HepG2 (cell line): Measurements from ENCODE around the gene PACS2. TPM values are rescaled to one million over a fixed set of nuclear protein-coding genes. Genes with fewer than 3 reads are reported as not detected.

Experiments used
- ATAC-seq: fragments of 200-7000 bp; cut with Tn5 transposase; 3 replicates; pipeline ENCODE4 v1.9.1; 2020; ENCODE audit warnings: mild to moderate bottlenecking, moderate library complexity
- BruUV-seq: library from RNA; stranded (reverse); fragments of 400-500 nt; replicated peaks from 2 replicates; lab custom pipeline; 2021; lab: Mats Ljungman, UMichigan
- CTCF ChIA-PET: fragments of 300-600 bp; formaldehyde crosslinking; extraction: SDS; loops from one replicate; lab custom pipeline; 2021; ENCODE audit warnings: low total read pairs, inconsistent platforms, low intra/inter-chr PET ratio; lab: Yijun Ruan, JAX
- POLR2A ChIA-PET: fragments of 350-600 bp; sonication (Branson Sonifier 250); formaldehyde crosslinking; loops from one replicate; lab custom pipeline; 2020; ENCODE audit warnings: antibody characterized with exemption, inconsistent platforms; lab: Yijun Ruan, JAX
- DNase-seq: peaks from one replicate; pipeline ENCODE4 v3.0.0-alpha.2; 2015; ENCODE audit warnings: low spot score
- FAIRE-seq: peaks from 3 replicates; lab custom pipeline; 2011; peaks lifted over from hg19 to GRCh38; lab: Jason Lieb, UNC
- H2AFZ ChIP-seq: one replicate; pipeline ENCODE4 v1.6.1; 2011; ENCODE audit warnings: low read length, inconsistent platforms
- H3K27ac ChIP-seq: fragments of 300-600 bp; 3 replicates; pipeline ENCODE4 v1.8.0; 2011; ENCODE audit warnings: mixed run types, mild to moderate bottlenecking, mixed read lengths, low read length, inconsistent platforms; ENCODE audit not compliant: insufficient read depth; ENCODE audit errors: extremely low read length
- H3K27me3 ChIP-seq, 2 experiments: fragments of 200-600 bp in 1 of 2; 2 replicates in 1 of 2; 3 replicates in 1 of 2; pipeline versions ENCODE4 v1.6.0 to v1.8.0; 2011; ENCODE audit warnings: low read length in 2 of 2, mild to moderate bottlenecking in 2 of 2, moderate library complexity in 2 of 2, inconsistent platforms in 1 of 2; ENCODE audit not compliant: insufficient read depth in 2 of 2, control insufficient read depth in 1 of 2
- H3K36me3 ChIP-seq, 2 experiments: fragments of 200-600 bp in 1 of 2; replicated peaks in 1 of 2; 2 replicates in 1 of 2; 3 replicates in 1 of 2; pipeline versions ENCODE4 v1.5.1 to v1.8.0; 2011; ENCODE audit warnings: low read length in 2 of 2, inconsistent platforms in 1 of 2; ENCODE audit not compliant: insufficient read depth in 2 of 2, control insufficient read depth in 1 of 2
- H3K4me1 ChIP-seq: 2 replicates; pipeline ENCODE4 v1.5.1; 2012; ENCODE audit warnings: low read length, inconsistent platforms; ENCODE audit not compliant: insufficient read depth
- H3K4me2 ChIP-seq: 2 replicates; pipeline ENCODE4 v1.6.0; 2011; ENCODE audit warnings: low read depth, low read length, inconsistent platforms
- H3K4me3 ChIP-seq, 3 experiments: fragments of 200-600 bp in 1 of 3; sonication (generic), shearing (Covaris generic) in 1 of 3; replicated peaks in 1 of 3; 2 replicates each; pipeline ENCODE4 v1.5.1; 2011 to 2016; ENCODE audit warnings: low read length in 3 of 3, inconsistent platforms in 2 of 3, low read depth in 2 of 3, mild to moderate bottlenecking in 2 of 3, control low read depth in 1 of 3, mixed read lengths in 1 of 3; ENCODE audit not compliant: insufficient read depth in 1 of 3
- H3K79me2 ChIP-seq: one replicate; pipeline ENCODE4 v1.6.1; 2011; ENCODE audit warnings: low read length, inconsistent platforms; ENCODE audit not compliant: insufficient read depth
- H3K9ac ChIP-seq: 2 replicates; pipeline ENCODE4 v1.6.0; 2011; ENCODE audit warnings: mild to moderate bottlenecking, low read depth, low read length, inconsistent platforms; ENCODE audit not compliant: insufficient read depth
- H3K9me3 ChIP-seq: 2 replicates; pipeline ENCODE4 v1.5.1; 2012; ENCODE audit warnings: mild to moderate bottlenecking, low read length
- H4K20me1 ChIP-seq: 2 replicates; pipeline ENCODE4 v1.6.0; 2011; ENCODE audit warnings: inconsistent platforms, mild to moderate bottlenecking, low read length, moderate library complexity; ENCODE audit not compliant: insufficient read depth
- AGO2 ChIP-seq: fragments of 200-400 bp; formaldehyde crosslinking; optimal IDR thresholded peaks from 2 replicates; pipeline ENCODE3; 2017; ENCODE audit warnings: mild to moderate bottlenecking, low read depth, low read length, moderate library complexity
- BRD4 ChIP-seq: sonication (generic); formaldehyde crosslinking; IDR thresholded peaks from 2 replicates; pipeline ENCODE4 v1.4.0; 2020; ENCODE audit warnings: missing genetic modification reagents
- JUND ChIP-seq: sonication (generic); formaldehyde crosslinking; IDR thresholded peaks from 2 replicates; pipeline ENCODE4 v1.8.0; 2022; ENCODE audit warnings: mild to moderate bottlenecking, missing genetic modification reagents
- POLR2AphosphoS5 ChIP-seq: IDR thresholded peaks from 2 replicates; pipeline ENCODE4 v1.6.1; 2012; ENCODE audit warnings: low read depth, low read length
- RFXAP ChIP-seq: sonication (generic); formaldehyde crosslinking; IDR thresholded peaks from 2 replicates; pipeline ENCODE4 v1.4.0; 2020; ENCODE audit warnings: missing genetic modification reagents, borderline replicate concordance
- ZNF563 ChIP-seq: sonication (generic); formaldehyde crosslinking; IDR thresholded peaks from 2 replicates; pipeline ENCODE4 v1.8.0; 2022; ENCODE audit warnings: mild to moderate bottlenecking, moderate library complexity, missing genetic modification reagents
- ZNF777 ChIP-seq: sonication (generic); formaldehyde crosslinking; IDR thresholded peaks from 2 replicates; pipeline ENCODE4 v1.4.0; 2020; ENCODE audit warnings: missing genetic modification reagents
- WGBS: methylation state at CpG from one replicate; pipeline ENCODE4 v1.1.6; 2017; ENCODE audit warnings: low lambda C conversion rate; 5-methylcytosine and 5-hydroxymethylcytosine counted together
- in situ Hi-C: cut with HindIII; loops from 2 replicates; pipeline ENCODE4 v1.10.0; 2017; ENCODE audit warnings: low pct_unique_long_range_greater_than_20kb; ENCODE audit not compliant: extremely low pct_ligation_motif_present
- intact Hi-C: fragments of 100-400 bp; cut with micrococcal nuclease; formaldehyde crosslinking; loops from one replicate; pipeline ENCODE4 v1.10.0; 2022; ENCODE audit not compliant: unreplicated experiment
- polyA plus RNA-seq, 8 experiments: library from polyadenylated mRNA; depleted of rRNA in 3 of 8; stranded (reverse) in 7 of 8; unstranded in 1 of 8; fragments of >200 nt; fragmentation: Illumina TruSeq in 4 of 8; extraction: Trizol in 4 of 8; gene quantifications; 2 replicates each; pipeline versions ENCODE4 v1.2.1 to v1.2.3, GENCODE V29; 2011 to 2016; ENCODE audit warnings: low read depth in 4 of 8, missing spikeins in 1 of 8, mixed read lengths in 1 of 8; ENCODE audit not compliant: insufficient read depth in 1 of 8
- total RNA-seq, 5 experiments: library from RNA; depleted of rRNA; stranded (reverse); fragments of >200 nt; fragmentation: Illumina TruSeq; extraction: Trizol; gene quantifications; 2 replicates each; pipeline ENCODE4 v1.2.3, GENCODE V29; 2016; ENCODE audit warnings: low read depth in 1 of 5
- TF ChIP-seq, protein P1 (sequence below): sonication (generic); formaldehyde crosslinking; IDR thresholded peaks from 2 replicates; pipeline ENCODE4 v1.4.0; 2020; ENCODE audit warnings: missing genetic modification reagents
- TF ChIP-seq, protein P2 (sequence below): sonication (generic); formaldehyde crosslinking; IDR thresholded peaks from 2 replicates; pipeline ENCODE4 v1.5.1; 2020; ENCODE audit warnings: missing genetic modification reagents, mild to moderate bottlenecking, borderline replicate concordance
- TF ChIP-seq, protein P3 (sequence below): sonication (generic); formaldehyde crosslinking; IDR thresholded peaks from 2 replicates; pipeline ENCODE4 v1.4.0; 2020; ENCODE audit warnings: mild to moderate bottlenecking, missing genetic modification reagents

Gene PACS2
- total and polyA plus RNA-seq, 2 of the 13 experiments (the other 11 are each of a cell fraction or from before 2014, with no cell fraction given), result 23.6 to 27.6 TPM

DNA sequence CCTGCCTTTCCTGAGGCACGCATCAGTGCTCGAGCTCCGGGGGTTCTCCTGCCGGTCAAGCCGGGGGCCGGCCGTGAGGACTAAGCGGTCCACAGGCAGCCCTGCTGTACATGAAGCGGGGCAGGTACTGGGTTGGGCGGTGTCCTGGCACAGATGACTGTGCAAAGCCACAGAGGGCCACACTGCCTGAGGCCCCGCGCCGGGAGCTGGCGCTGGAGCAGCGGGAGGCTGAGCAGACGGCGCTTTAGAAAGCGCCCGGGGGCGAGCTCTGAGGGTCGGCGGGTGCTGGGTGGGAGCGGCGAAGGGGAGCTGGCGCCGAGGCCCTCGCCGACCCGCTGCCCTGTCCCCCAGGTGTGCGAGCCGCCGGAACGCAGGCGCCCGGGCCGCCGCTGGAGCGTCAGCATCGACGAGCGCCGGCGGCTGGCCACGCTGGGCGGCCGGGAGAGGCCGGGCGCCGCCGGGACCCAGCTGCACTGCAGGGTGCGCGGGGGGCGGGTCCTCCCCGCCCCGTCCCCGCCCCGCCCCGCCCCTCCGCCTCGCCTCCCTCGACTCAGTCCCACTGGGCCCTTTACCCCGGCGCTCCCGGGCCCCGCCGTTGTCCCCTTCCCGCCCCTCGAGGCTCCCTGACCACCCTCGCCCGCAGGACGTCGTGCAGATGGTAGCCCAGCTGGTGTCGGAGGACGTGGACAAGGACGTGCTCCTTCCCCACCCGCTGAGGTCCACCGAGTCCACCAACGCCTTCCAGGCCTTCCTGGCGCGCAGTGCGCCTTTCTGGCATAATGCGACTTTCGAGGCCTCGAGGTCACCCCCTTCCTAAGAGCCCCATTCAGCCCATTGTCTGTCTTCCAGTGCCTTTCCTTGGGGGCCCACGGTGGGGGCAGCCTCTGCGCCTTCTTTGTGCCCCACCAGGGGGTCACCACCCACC, 96.7 kb downstream of the PACS2 start (continued):
- TF ChIP-seq, protein P1, sequence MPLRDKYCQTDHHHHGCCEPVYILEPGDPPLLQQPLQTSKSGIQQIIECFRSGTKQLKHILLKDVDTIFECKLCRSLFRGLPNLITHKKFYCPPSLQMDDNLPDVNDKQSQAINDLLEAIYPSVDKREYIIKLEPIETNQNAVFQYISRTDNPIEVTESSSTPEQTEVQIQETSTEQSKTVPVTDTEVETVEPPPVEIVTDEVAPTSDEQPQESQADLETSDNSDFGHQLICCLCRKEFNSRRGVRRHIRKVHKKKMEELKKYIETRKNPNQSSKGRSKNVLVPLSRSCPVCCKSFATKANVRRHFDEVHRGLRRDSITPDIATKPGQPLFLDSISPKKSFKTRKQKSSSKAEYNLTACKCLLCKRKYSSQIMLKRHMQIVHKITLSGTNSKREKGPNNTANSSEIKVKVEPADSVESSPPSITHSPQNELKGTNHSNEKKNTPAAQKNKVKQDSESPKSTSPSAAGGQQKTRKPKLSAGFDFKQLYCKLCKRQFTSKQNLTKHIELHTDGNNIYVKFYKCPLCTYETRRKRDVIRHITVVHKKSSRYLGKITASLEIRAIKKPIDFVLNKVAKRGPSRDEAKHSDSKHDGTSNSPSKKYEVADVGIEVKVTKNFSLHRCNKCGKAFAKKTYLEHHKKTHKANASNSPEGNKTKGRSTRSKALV, result 0 out of 2 replicates have a peak, but pooled peaks have one; percentile 7
- TF ChIP-seq, protein P2, sequence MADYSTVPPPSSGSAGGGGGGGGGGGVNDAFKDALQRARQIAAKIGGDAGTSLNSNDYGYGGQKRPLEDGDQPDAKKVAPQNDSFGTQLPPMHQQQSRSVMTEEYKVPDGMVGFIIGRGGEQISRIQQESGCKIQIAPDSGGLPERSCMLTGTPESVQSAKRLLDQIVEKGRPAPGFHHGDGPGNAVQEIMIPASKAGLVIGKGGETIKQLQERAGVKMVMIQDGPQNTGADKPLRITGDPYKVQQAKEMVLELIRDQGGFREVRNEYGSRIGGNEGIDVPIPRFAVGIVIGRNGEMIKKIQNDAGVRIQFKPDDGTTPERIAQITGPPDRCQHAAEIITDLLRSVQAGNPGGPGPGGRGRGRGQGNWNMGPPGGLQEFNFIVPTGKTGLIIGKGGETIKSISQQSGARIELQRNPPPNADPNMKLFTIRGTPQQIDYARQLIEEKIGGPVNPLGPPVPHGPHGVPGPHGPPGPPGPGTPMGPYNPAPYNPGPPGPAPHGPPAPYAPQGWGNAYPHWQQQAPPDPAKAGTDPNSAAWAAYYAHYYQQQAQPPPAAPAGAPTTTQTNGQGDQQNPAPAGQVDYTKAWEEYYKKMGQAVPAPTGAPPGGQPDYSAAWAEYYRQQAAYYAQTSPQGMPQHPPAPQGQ (CRISPR knock-in tag), result no peak
- no peak for TF ChIP-seq POLR2AphosphoS5
- no peak for TF ChIP-seq BRD4
- peak; percentile 95 for TF ChIP-seq ZNF777 (CRISPR knock-in tag)
- TF ChIP-seq, all 625 proteins: peak for 36

DNA sequence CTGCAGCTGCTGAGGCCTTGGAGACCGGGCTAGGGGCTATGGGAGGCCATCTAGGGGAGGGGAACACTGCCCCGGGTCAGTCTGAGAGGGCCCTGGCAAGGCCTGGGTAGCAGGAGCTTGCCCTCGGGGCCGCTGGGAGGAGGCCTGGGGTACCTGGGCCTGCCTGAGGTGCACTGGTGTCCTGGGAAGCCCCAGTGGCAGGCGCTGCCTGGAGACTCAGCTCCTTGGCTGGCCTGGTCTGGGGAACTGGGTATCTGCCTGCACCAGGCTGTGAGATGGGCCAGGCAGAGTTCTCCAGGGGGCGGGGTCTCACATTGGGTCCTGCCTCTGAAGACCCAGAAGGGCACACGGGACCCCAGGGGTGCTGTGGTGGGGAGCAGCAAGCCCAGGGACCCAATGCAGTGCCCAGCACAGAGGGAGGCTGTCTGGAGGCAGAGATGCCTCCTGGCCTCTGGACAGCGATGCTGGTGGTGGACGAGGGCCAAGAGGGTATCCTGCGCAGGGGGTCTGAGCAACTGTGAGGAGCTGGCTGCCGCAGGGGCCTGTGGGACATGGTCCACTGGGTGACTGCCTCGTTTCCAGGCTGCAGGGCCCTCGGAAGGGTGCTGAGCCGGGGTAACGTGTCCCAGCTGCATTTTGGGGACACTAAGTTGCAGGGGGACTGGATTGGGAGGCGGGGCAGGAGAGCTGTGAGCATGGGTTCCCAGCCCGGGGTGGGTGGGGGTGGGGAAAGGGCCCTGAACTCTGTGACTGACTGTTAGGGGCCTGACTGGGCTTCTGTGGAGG, 97.6 kb downstream of the PACS2 start:
- H3K27me3 ChIP-seq, result peaks cover 2 to 51% of the 10 kb centered on the region in 2 experiments; a peak in 4 of 5 replicates
- no peaks in the 10 kb centered on the region for H3K9me3 ChIP-seq
- peak overlapping the region; percentile 76 for H3K4me2 ChIP-seq
- peak overlapping the region in 1 of 3 experiments; percentile 67; a peak in 1 of 6 replicates for H3K4me3 ChIP-seq
- DNase-seq, result no peak
- no peak overlapping the region for H3K9ac ChIP-seq
- H3K79me2 ChIP-seq, result no peaks in the 10 kb centered on the region
- ChIA-PET CTCF (no interaction called here), POLR2A (interaction anchor here (2.2 kb wide), 1 partner anchor 13 kb away, joined by 10 read pairs; no protein-coding TSS in a partner anchor)
- 41% methylated on average over 6 of the region's 17 CpGs for WGBS
- BruUV-seq, result no TSS peak
- no peak for FAIRE-seq
- H3K36me3 ChIP-seq, result no peaks in the 10 kb centered on the region
- peaks cover 40% of the 10 kb centered on the region for H3K4me1 ChIP-seq
- intact Hi-C loops, result loop anchor here (5.0 kb wide), 1 partner anchor 75 kb away; the partner anchor contains the start of gene CRIP1
- peak; percentile 7 for ATAC-seq
- H3K27ac ChIP-seq, result no peak overlapping the region
- no peak overlapping the region for H2AFZ ChIP-seq
- no peaks in the 10 kb centered on the region; the same call in 1 of the 2 replicates for H4K20me1 ChIP-seq
- in situ Hi-C loops, result no loop called here
- TF ChIP-seq RFXAP (CRISPR knock-in tag), result no peak
- TF ChIP-seq, protein P3, sequence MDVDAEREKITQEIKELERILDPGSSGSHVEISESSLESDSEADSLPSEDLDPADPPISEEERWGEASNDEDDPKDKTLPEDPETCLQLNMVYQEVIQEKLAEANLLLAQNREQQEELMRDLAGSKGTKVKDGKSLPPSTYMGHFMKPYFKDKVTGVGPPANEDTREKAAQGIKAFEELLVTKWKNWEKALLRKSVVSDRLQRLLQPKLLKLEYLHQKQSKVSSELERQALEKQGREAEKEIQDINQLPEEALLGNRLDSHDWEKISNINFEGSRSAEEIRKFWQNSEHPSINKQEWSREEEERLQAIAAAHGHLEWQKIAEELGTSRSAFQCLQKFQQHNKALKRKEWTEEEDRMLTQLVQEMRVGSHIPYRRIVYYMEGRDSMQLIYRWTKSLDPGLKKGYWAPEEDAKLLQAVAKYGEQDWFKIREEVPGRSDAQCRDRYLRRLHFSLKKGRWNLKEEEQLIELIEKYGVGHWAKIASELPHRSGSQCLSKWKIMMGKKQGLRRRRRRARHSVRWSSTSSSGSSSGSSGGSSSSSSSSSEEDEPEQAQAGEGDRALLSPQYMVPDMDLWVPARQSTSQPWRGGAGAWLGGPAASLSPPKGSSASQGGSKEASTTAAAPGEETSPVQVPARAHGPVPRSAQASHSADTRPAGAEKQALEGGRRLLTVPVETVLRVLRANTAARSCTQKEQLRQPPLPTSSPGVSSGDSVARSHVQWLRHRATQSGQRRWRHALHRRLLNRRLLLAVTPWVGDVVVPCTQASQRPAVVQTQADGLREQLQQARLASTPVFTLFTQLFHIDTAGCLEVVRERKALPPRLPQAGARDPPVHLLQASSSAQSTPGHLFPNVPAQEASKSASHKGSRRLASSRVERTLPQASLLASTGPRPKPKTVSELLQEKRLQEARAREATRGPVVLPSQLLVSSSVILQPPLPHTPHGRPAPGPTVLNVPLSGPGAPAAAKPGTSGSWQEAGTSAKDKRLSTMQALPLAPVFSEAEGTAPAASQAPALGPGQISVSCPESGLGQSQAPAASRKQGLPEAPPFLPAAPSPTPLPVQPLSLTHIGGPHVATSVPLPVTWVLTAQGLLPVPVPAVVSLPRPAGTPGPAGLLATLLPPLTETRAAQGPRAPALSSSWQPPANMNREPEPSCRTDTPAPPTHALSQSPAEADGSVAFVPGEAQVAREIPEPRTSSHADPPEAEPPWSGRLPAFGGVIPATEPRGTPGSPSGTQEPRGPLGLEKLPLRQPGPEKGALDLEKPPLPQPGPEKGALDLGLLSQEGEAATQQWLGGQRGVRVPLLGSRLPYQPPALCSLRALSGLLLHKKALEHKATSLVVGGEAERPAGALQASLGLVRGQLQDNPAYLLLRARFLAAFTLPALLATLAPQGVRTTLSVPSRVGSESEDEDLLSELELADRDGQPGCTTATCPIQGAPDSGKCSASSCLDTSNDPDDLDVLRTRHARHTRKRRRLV (CRISPR knock-in tag), result no peak
- 0 out of 2 replicates have a peak, but pooled peaks have one; percentile 42 for TF ChIP-seq ZNF563 (CRISPR knock-in tag)
- peak; percentile 18 for TF ChIP-seq AGO2
- no peak for TF ChIP-seq JUND (CRISPR knock-in tag)
